Panc1 (cell line): ENCODE results near the gene PBX1. TPM values are rescaled to one million over a fixed set of nuclear protein-coding genes. Genes with fewer than 3 reads are reported as not detected.

Source experiments
- ATAC-seq: fragments of 200-7000 bp; cut with Tn5 transposase; 2 replicates; pipeline ENCODE4 v1.9.1; 2020; ENCODE audit warnings: mild to moderate bottlenecking, moderate library complexity
- BruUV-seq: library from RNA; stranded (reverse); fragments of 400-500 nt; replicated peaks from 2 replicates; lab custom pipeline; 2021; lab: Mats Ljungman, UMichigan
- CTCF ChIA-PET: fragments of 300-600 bp; sonication (Branson Sonifier 250); formaldehyde crosslinking; loops from one replicate; lab custom pipeline; 2022; ENCODE audit warnings: antibody characterized with exemption; lab: Charles Lee
- POLR2A ChIA-PET: fragments of 300-600 bp; sonication (Branson Sonifier 250); formaldehyde crosslinking; loops from one replicate; lab custom pipeline; 2022; ENCODE audit warnings: antibody characterized with exemption; lab: Charles Lee
- DNase-seq: peaks from one replicate; pipeline ENCODE4 v3.0.0-alpha.2; 2010; ENCODE audit warnings: low read depth, low spot score
- H3K27ac ChIP-seq: 2 replicates; pipeline ENCODE4 v1.5.1; 2011; ENCODE audit warnings: mild to moderate bottlenecking, low read length, inconsistent platforms
- H3K27me3 ChIP-seq: fragments of 200-500 bp; sonication (Bioruptor generic); 2 replicates; pipeline ENCODE4 v1.6.0; 2014; ENCODE audit warnings: low read length, inconsistent platforms; ENCODE audit not compliant: control insufficient read depth, insufficient read depth
- H3K36me3 ChIP-seq: fragments of 200-500 bp; sonication (Bioruptor generic); 2 replicates; pipeline ENCODE4 v1.5.1; 2014; ENCODE audit warnings: inconsistent platforms, mild to moderate bottlenecking, low read length, moderate library complexity; ENCODE audit not compliant: control insufficient read depth, insufficient read depth
- H3K4me1 ChIP-seq: 2 replicates; pipeline ENCODE4 v1.5.1; 2011; ENCODE audit warnings: inconsistent platforms, mild to moderate bottlenecking, low read length, moderate library complexity; ENCODE audit not compliant: control insufficient read depth, insufficient read depth
- H3K4me3 ChIP-seq, 2 experiments: 2 replicates each; pipeline ENCODE4 v1.5.1; 2011 to 2012; ENCODE audit warnings: low read depth in 2 of 2, low read length in 2 of 2, mild to moderate bottlenecking in 2 of 2, inconsistent platforms in 1 of 2, moderate library complexity in 1 of 2
- H3K9me3 ChIP-seq: fragments of 200-500 bp; sonication (Bioruptor generic); 2 replicates; pipeline ENCODE4 v1.5.1; 2014; ENCODE audit warnings: low read depth, mild to moderate bottlenecking, inconsistent platforms, low read length, moderate library complexity; ENCODE audit not compliant: control insufficient read depth, insufficient read depth
- POLR2AphosphoS5 ChIP-seq: IDR thresholded peaks from 2 replicates; pipeline ENCODE4 v1.6.1; 2012; ENCODE audit warnings: mild to moderate bottlenecking, low read depth, low read length, moderate library complexity
- SIN3A ChIP-seq: IDR thresholded peaks from 2 replicates; pipeline ENCODE4 v1.6.1; 2012; ENCODE audit warnings: low read depth, mild to moderate bottlenecking, low read length, moderate library complexity, borderline replicate concordance; ENCODE audit not compliant: insufficient read depth
- TCF7L2 ChIP-seq: IDR thresholded peaks from 2 replicates; pipeline ENCODE4 v1.6.1; 2011; ENCODE audit warnings: mild to moderate bottlenecking, low read depth, low read length, inconsistent platforms
- in situ Hi-C: cut with HindIII; loops from 2 replicates; pipeline ENCODE4 v1.10.0; 2016; ENCODE audit warnings: low sequenced_read_pairs, low pct_unique_long_range_greater_than_20kb
- intact Hi-C: fragments of 100-400 bp; cut with micrococcal nuclease; formaldehyde crosslinking; loops from one replicate; pipeline ENCODE4 v1.10.0; 2022; ENCODE audit not compliant: unreplicated experiment
- total RNA-seq: library from RNA; stranded (reverse); gene quantifications from one replicate; pipeline ENCODE4 v1.2.1, GENCODE V29; 2021; ENCODE audit not compliant: unreplicated experiment
- TF ChIP-seq, protein P1 (sequence below), 2 experiments: IDR thresholded peaks; 2 replicates each; pipeline ENCODE4 v1.6.1; 2011 to 2012; ENCODE audit warnings: low read depth in 2 of 2, control low read depth in 1 of 2, low read length in 1 of 2, mild to moderate bottlenecking in 1 of 2, moderate library complexity in 1 of 2; ENCODE audit not compliant: insufficient read depth in 1 of 2
- TF ChIP-seq, protein P2 (sequence below): fragments of 450-650 bp; IDR thresholded peaks from 2 replicates; pipeline ENCODE4 v1.5.1; 2017; ENCODE audit warnings: mild to moderate bottlenecking

PBX1 gene
- total RNA-seq, 1 experiment from 2014 or later, result 2.0 TPM

DNA sequence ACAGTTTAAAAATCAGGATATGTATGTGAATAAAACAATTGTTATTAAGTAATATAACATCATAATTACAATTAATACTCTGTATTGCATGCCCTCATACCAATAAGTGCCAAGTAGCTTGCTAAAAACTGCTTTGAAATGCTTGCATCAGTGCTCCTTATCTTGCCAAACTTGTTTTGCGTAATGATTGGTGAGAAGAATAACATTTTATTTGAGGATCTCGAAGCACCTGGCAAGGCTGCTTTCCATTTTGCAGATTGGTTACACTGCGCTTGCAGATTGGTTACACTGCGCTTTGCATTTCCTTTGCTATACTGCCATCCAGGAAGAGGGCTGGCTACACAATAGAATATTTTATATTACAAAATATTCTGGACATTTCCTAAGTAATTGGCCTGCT, 1.7 kb upstream of the PBX1 start:
- DNase-seq (no peak), ATAC-seq (no peak)
- in situ Hi-C loops (no loop called here), intact Hi-C loops (no loop called here)
- H3K9me3 ChIP-seq, result no peaks in the 10 kb centered on the region
- H3K27me3 ChIP-seq, result peaks cover 12% of the 10 kb centered on the region
- H3K36me3 ChIP-seq, result no peaks in the 10 kb centered on the region; the same call in 1 of the 2 replicates
- BruUV-seq, result no TSS peak
- H3K4me3 ChIP-seq, result no peak overlapping the region
- H3K27ac ChIP-seq, result no peak overlapping the region
- ChIA-PET POLR2A (no interaction called here), CTCF (no interaction called here)
- TF ChIP-seq SIN3A (no peak), POLR2AphosphoS5 (no peak), TCF7L2 (no peak)
- TF ChIP-seq, protein P1, sequence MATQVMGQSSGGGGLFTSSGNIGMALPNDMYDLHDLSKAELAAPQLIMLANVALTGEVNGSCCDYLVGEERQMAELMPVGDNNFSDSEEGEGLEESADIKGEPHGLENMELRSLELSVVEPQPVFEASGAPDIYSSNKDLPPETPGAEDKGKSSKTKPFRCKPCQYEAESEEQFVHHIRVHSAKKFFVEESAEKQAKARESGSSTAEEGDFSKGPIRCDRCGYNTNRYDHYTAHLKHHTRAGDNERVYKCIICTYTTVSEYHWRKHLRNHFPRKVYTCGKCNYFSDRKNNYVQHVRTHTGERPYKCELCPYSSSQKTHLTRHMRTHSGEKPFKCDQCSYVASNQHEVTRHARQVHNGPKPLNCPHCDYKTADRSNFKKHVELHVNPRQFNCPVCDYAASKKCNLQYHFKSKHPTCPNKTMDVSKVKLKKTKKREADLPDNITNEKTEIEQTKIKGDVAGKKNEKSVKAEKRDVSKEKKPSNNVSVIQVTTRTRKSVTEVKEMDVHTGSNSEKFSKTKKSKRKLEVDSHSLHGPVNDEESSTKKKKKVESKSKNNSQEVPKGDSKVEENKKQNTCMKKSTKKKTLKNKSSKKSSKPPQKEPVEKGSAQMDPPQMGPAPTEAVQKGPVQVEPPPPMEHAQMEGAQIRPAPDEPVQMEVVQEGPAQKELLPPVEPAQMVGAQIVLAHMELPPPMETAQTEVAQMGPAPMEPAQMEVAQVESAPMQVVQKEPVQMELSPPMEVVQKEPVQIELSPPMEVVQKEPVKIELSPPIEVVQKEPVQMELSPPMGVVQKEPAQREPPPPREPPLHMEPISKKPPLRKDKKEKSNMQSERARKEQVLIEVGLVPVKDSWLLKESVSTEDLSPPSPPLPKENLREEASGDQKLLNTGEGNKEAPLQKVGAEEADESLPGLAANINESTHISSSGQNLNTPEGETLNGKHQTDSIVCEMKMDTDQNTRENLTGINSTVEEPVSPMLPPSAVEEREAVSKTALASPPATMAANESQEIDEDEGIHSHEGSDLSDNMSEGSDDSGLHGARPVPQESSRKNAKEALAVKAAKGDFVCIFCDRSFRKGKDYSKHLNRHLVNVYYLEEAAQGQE (IDR thresholded peaks at IDR 0.05; ENCODE audit: insufficient read depth in 1 of 2, low read depth in 2 of 2, low read length in 1 of 2), result no peak
- TF ChIP-seq, protein P2, sequence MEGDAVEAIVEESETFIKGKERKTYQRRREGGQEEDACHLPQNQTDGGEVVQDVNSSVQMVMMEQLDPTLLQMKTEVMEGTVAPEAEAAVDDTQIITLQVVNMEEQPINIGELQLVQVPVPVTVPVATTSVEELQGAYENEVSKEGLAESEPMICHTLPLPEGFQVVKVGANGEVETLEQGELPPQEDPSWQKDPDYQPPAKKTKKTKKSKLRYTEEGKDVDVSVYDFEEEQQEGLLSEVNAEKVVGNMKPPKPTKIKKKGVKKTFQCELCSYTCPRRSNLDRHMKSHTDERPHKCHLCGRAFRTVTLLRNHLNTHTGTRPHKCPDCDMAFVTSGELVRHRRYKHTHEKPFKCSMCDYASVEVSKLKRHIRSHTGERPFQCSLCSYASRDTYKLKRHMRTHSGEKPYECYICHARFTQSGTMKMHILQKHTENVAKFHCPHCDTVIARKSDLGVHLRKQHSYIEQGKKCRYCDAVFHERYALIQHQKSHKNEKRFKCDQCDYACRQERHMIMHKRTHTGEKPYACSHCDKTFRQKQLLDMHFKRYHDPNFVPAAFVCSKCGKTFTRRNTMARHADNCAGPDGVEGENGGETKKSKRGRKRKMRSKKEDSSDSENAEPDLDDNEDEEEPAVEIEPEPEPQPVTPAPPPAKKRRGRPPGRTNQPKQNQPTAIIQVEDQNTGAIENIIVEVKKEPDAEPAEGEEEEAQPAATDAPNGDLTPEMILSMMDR, result no peak
- peaks cover 6% of the 10 kb centered on the region; the same call in 1 of the 2 replicates for H3K4me1 ChIP-seq

DNA sequence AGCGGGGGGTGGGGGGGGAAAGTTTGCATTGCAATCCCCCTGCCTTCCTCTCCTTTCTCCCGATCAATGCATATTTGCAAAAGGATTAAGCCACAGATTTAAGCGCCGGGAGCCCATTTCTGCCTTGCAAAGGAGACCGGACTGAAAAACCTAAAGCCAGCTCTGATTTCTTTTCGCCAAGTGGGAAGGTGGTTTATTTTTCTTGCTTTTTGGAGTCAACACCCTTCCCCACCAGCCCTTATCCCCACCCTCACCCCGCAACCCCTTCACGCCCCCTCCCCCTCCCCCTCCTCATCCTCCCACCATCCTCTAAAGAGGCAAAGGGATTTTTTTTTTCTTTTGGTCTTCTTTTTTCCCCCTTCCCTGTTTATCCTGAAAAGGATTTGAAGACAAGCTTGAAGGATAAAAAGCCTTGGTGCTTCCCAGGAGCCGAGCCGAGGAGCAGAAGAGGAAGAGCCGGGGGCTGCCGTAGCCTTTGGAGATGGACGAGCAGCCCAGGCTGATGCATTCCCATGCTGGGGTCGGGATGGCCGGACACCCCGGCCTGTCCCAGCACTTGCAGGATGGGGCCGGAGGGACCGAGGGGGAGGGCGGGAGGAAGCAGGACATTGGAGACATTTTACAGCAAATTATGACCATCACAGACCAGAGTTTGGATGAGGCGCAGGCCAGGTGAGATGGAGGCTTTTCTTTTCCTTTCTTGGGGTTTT, 513 bp downstream of the PBX1 start:
- Histone ChIP-seq H3K27me3 (peaks cover 12% of the 10 kb centered on the region), H3K4me3 (peak overlapping the region; percentile 48), H3K27ac (no peak overlapping the region), H3K4me1 (peaks cover 6% of the 10 kb centered on the region; the same call in 1 of the 2 replicates), H3K36me3 (no peaks in the 10 kb centered on the region; the same call in 1 of the 2 replicates), H3K9me3 (no peaks in the 10 kb centered on the region)
- DNase-seq (no peak), ATAC-seq (peak; percentile 37)
- intact Hi-C loops, result no loop called here
- BruUV-seq, result no TSS peak
- TF ChIP-seq, protein P2, result no peak
- TF ChIP-seq, protein P1 (IDR thresholded peaks at IDR 0.05; ENCODE audit: insufficient read depth in 1 of 2, low read depth in 2 of 2, low read length in 1 of 2), result no peak
- TF ChIP-seq POLR2AphosphoS5, result no peak
- no peak for TF ChIP-seq SIN3A
- TF ChIP-seq TCF7L2, result no peak
- in situ Hi-C loops, result no loop called here
- POLR2A ChIA-PET, result no interaction called here
- CTCF ChIA-PET, result no interaction called here
